ENCODE data around the gene SAMD10.
"Not testable (repeated sequence)": the region's sequence is repeated elsewhere in the genome, so short reads cannot be mapped to it uniquely, and the experiment has no call there.

SAMD10 gene

GRCh38 chr20:63968136-63968927 is 11.1 kb downstream of the SAMD10 start:
- Histone ChIP-seq H3K9me3 (peaks cover 4% of the 10 kb centered on the region), H3K27me3 (ENCODE audit: low read depth) (no peaks in the 10 kb centered on the region), H3K36me3 (replicated peaks) (peaks cover 38% of the 10 kb centered on the region), H3K4me1 (peaks cover 3% of the 10 kb centered on the region), H3K4me3 (peak overlapping the region; percentile 45)
- DNase-seq (ENCODE audit: low spot score in 2 of 2), result peak in 1 of 2 experiments; percentile 8
- in situ Hi-C loops (cut with MboI; ENCODE audit: low sequenced_read_pairs), result no loop called here

- no peaks in the 10 kb centered on the region for H3K27me3 ChIP-seq (ENCODE audit: low read depth)
- no peak overlapping the region for H3K4me3 ChIP-seq
- in situ Hi-C loops (cut with MboI; ENCODE audit: low sequenced_read_pairs), result no loop called here
- peaks cover 4% of the 10 kb centered on the region for H3K9me3 ChIP-seq
- DNase-seq (ENCODE audit: low spot score in 2 of 2), result no peak
- H3K4me1 ChIP-seq, result peaks cover 3% of the 10 kb centered on the region; the same call in 1 of the 2 replicates
- peaks cover 46% of the 10 kb centered on the region for H3K36me3 ChIP-seq (replicated peaks)
Observed at GRCh38 chr20:63967330-63968135, 11.9 kb downstream of the SAMD10 start.

DNA sequence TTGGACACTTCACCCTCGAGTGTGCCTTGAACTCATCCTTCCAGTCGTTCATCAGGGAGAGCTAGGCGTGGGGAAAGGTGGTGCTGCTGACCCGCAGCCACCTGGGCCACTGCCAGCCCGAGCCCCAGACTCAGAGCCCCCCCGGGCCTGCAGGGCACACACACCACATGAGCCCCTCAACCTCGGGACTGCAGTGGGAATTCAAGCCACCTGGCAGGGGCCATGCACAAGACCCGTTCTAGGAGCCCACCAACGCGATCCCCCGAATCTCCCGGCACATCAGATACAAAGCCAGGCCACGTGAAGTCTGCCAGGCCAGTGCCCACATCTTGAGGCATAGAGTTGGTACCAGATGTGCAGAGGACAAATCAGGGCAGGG is 12.5 kb downstream of the SAMD10 start:
- Histone ChIP-seq H3K36me3 (replicated peaks) (peaks cover 52% of the 10 kb centered on the region), H3K4me1 (peaks cover 3% of the 10 kb centered on the region; the same call in 1 of the 2 replicates)

DNA sequence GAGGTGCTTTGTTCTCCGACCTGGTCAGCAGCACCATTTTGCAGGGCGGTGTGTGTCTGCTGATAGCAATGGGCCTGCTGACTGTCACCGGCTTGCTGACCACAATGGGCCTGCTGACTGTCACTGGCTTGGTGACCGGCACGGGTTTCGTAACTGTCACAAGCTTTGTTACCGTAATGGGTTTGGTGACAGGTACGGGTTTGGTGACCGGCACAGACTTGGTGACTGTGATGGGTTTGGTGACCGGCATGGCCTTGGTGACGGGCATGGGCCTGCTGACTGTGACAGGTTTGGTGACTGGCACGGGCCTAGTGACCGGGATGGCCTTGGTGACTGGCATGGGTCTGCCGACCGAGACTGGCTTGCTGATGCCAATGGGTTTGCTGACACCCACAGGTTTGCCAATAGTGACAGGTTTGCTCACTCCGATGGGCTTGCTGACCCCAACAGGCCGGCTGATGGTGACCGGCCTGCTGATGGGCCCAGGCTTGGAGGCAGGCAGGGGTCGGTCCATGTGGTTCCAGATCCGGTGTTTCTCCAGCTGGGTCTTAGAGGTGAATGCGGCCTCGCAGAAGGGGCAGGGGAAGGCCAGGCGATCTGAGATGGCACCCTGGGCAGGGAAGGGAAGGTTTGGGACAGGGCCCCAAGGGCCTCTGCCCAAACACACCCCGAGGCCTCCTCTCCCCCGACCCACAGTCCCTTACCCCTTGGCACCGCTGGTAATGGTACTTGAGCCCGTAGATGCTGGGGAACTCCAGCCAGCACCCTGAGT is 13.1 kb downstream of the SAMD10 start:
- peaks cover 58% of the 10 kb centered on the region for H3K36me3 ChIP-seq (replicated peaks)
- H3K9me3 ChIP-seq, result peaks cover 4% of the 10 kb centered on the region

More for the DNA sequence above, 12.5 kb downstream of the SAMD10 start:
- peaks cover 4% of the 10 kb centered on the region for H3K9me3 ChIP-seq
- DNase-seq (ENCODE audit: low spot score in 2 of 2), result no peak
- H3K4me3 ChIP-seq, result no peak overlapping the region
- in situ Hi-C loops (cut with MboI; ENCODE audit: low sequenced_read_pairs), result no loop called here
- H3K27me3 ChIP-seq (ENCODE audit: low read depth), result no peaks in the 10 kb centered on the region

DNA sequence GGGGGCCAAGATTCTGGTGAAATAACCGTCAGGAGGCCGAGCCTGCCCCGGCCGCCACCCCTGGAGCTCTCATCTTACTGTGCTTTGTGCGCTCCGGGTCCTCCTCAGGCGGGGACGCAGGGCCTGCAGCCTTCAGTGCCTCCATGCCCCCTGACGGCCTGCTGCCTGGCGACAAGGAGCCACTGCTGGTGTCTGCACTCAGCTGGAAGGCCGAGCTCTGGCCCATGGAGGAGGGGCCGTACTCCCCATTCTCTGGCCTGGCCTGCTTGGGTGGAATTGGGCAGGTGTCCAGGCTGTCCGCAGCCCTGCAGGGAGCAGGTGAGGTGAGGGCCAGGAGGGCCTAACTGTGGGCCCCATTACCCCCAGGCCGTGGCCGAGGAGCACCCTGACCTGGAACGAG is 15.0 kb downstream of the SAMD10 start:
- in situ Hi-C loops (cut with MboI; ENCODE audit: low sequenced_read_pairs), result no loop called here
- Histone ChIP-seq H3K36me3 (replicated peaks) (peaks cover 66% of the 10 kb centered on the region), H3K9me3 (peaks cover 4% of the 10 kb centered on the region), H3K4me3 (no peak overlapping the region), H3K4me1 (peaks cover 3% of the 10 kb centered on the region; the same call in 1 of the 2 replicates), H3K27me3 (ENCODE audit: low read depth) (no peaks in the 10 kb centered on the region)
- DNase-seq (ENCODE audit: low spot score in 2 of 2), result no peak

More for the DNA sequence above, 13.1 kb downstream of the SAMD10 start:
- Histone ChIP-seq H3K27me3 (ENCODE audit: low read depth) (no peaks in the 10 kb centered on the region), H3K4me3 (no peak overlapping the region), H3K4me1 (peaks cover 3% of the 10 kb centered on the region; the same call in 1 of the 2 replicates)
- in situ Hi-C loops (cut with MboI; ENCODE audit: low sequenced_read_pairs), result no loop called here
- DNase-seq (ENCODE audit: low spot score in 2 of 2), result no peak

GRCh38 chr20:63963784-63964301 is 15.6 kb downstream of the SAMD10 start:
- peaks cover 72% of the 10 kb centered on the region for H3K36me3 ChIP-seq (replicated peaks)
- no peak overlapping the region for H3K4me3 ChIP-seq
- H3K27me3 ChIP-seq (ENCODE audit: low read depth), result no peaks in the 10 kb centered on the region
- H3K4me1 ChIP-seq, result peaks cover 2% of the 10 kb centered on the region; the same call in 1 of the 2 replicates
- in situ Hi-C loops (cut with MboI; ENCODE audit: low sequenced_read_pairs), result no loop called here
- no peak for DNase-seq (ENCODE audit: low spot score in 2 of 2)
- peaks cover 4% of the 10 kb centered on the region for H3K9me3 ChIP-seq

GRCh38 chr20:63963348-63963741 is 16.1 kb downstream of the SAMD10 start:
- no peaks in the 10 kb centered on the region for H3K27me3 ChIP-seq (ENCODE audit: low read depth)
- H3K4me3 ChIP-seq, result no peak overlapping the region
- in situ Hi-C loops (cut with MboI; ENCODE audit: low sequenced_read_pairs), result no loop called here
- peaks cover 70% of the 10 kb centered on the region for H3K36me3 ChIP-seq (replicated peaks)
- H3K4me1 ChIP-seq, result no peaks in the 10 kb centered on the region
- DNase-seq (ENCODE audit: low spot score in 2 of 2), result no peak
- H3K9me3 ChIP-seq, result peaks cover 4% of the 10 kb centered on the region

DNA sequence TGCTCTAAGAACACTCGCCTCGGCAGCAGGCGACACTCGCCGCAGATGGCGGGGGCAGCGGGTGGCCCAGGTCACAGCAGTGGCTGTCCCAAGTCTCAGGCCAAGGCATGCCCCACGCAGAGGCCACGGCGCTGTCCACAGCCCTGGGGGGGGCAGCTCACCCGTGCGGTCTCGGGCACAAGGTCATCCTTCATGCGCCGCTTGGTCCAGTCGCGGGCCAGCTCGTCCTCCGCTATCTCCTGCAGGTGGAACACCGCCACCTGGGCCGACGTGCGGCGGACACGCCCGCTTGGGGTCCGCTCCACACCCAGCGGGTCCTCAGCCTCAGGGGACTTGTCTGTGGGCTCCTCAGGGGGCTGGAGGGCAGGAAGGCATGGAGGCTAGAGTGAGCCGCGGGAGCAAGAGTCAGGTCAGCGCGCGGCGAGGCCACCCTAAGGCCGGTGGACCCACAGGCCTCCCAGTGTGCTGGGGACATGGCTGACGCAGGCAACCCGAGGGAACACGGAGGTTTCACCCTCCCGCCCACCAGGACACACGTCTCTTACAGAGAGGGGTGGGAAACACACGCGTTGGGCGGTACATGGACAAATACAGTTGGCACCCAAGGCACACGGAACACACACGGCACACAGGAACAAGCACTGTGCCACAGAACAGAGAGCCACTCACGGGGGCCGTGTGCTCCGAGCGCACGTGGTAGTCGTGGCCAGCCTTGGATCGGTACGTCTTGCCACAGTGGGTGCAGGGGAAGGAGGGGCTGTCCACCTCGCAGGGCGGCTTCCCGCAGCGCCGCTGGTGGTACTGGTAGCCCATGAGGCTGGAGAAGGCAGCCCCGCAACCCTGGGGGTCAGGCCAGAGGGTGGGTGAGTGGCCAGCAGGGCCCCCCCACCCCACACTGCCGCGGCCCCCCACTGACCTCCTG is 16.8 kb downstream of the SAMD10 start:
- Histone ChIP-seq H3K4me3 (no peak overlapping the region), H3K4me1 (no peaks in the 10 kb centered on the region), H3K27me3 (ENCODE audit: low read depth) (no peaks in the 10 kb centered on the region), H3K9me3 (peaks cover 4% of the 10 kb centered on the region), H3K36me3 (replicated peaks) (peaks cover 65% of the 10 kb centered on the region)
- in situ Hi-C loops (cut with MboI; ENCODE audit: low sequenced_read_pairs), result no loop called here
- no peak for DNase-seq (ENCODE audit: low spot score in 2 of 2)

GRCh38 chr20:63961664-63962425 is 17.6 kb downstream of the SAMD10 start:
- Histone ChIP-seq H3K4me3 (no peak overlapping the region), H3K36me3 (replicated peaks) (peaks cover 56% of the 10 kb centered on the region), H3K4me1 (peaks cover 6% of the 10 kb centered on the region), H3K9me3 (peaks cover under 1% of the 10 kb centered on the region), H3K27me3 (ENCODE audit: low read depth) (no peaks in the 10 kb centered on the region)
- no peak for DNase-seq (ENCODE audit: low spot score in 2 of 2)
- in situ Hi-C loops (cut with MboI; ENCODE audit: low sequenced_read_pairs), result no loop called here

DNA sequence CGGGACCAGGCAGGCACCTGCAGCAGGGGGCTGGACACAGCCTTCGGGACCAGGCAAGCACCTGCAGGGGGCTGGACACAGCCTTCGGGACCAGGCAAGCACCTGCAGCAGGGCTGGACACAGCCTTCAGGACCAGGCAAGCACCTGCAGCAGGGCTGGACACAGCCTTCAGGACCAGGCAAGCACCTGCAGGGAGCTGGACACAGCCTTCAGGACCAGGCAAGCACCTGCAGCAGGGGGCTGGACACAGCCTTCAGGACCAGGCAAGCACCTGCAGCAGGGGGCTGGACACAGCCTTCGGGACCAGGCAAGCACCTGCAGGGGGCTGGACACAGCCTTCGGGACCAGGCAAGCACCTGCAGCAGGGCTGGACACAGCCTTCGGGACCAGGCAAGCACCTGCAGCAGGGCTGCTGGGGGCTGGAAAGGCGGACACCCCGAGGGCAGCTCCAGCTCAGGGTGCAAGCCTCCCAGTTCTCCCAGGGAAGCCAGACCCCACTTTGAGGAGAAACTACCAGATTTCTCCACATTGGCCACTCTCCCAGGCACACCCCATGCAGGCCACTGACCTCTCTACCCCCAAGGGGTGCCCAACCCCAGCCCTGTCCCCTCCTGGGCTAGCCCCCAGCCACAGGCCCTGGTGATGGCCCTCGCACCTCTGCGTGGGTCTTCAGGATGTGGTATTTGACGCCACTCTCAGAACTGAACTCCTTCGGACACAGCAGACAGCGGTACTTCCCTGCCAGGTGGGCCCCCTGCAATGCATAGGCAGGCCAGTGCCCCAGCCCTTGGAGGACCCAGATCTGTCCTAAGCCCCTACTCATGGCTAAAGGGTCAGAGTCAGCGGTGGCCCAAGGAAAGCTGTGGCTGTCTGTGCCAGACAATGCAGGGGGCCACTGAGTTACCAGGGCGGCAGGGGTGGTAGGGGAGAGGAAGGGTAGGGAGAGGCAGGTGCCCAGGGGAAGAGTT is 18.5 kb downstream of the SAMD10 start:
- H3K4me3 ChIP-seq; H3K4me1 ChIP-seq; H3K27me3 ChIP-seq (ENCODE audit: low read depth); DNase-seq (ENCODE audit: low spot score in 2 of 2); H3K9me3 ChIP-seq; in situ Hi-C loops (cut with MboI; ENCODE audit: low sequenced_read_pairs): not testable (repeated sequence)
- peaks cover 50% of the 10 kb centered on the region for H3K36me3 ChIP-seq (replicated peaks)

DNA sequence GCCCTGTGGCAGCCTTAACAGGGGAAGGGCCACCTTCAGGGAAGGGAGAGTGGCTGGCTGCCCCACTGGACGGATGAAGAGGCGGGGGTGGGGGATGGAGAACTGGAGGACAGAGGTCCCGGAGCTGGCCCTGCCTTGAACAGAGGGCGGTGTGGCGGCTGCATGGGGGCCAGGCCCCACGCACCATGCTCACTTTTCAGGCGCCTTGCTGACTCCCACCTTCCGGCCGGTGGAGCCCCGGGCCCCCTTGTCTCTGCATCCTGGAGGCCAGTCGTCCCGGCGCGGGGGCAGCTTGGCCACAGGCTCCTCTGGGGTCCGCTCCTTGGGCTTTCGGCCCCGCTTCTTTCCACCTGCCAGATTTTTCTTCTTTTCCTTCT is 19.8 kb downstream of the SAMD10 start:
- Histone ChIP-seq H3K27me3 (ENCODE audit: low read depth) (no peaks in the 10 kb centered on the region), H3K9me3 (no peaks in the 10 kb centered on the region), H3K4me3 (no peak overlapping the region), H3K4me1 (peaks cover 15% of the 10 kb centered on the region), H3K36me3 (replicated peaks) (peaks cover 54% of the 10 kb centered on the region)
- no peak for DNase-seq (ENCODE audit: low spot score in 2 of 2)
- in situ Hi-C loops (cut with MboI; ENCODE audit: low sequenced_read_pairs), result no loop called here
